Measurements from ENCODE around the gene RGL2. TPM values are rescaled to one million over a fixed set of nuclear protein-coding genes. Genes with fewer than 3 reads are reported as not detected.
A peak's percentile ranks its signal among the peaks of the same experiment; 100 is the strongest.

Gene RGL2
- total and polyA plus RNA-seq, 2 of the 13 experiments (the other 11 are each of a cell fraction or from before 2014, with no cell fraction given): 22.9 to 47.4 TPM

- TF ChIP-seq HMGXB4 (CRISPR knock-in tag; IDR thresholded peaks at IDR 0.05; ENCODE audit: borderline replicate concordance in 1 of 2, low read depth in 1 of 2) (no peak), ZNF737 (CRISPR knock-in tag; IDR thresholded peaks at IDR 0.05; ENCODE audit: borderline replicate concordance) (no peak), ZSCAN25 (CRISPR knock-in tag; IDR thresholded peaks at IDR 0.05) (no peak), ZBTB7A (CRISPR knock-in tag; IDR thresholded peaks at IDR 0.05) (peak; percentile 58; the same call in 1 of the 2 replicates), KIAA2018 (CRISPR knock-in tag; IDR thresholded peaks at IDR 0.05; ENCODE audit: borderline replicate concordance) (no peak), RARA (CRISPR knock-in tag; IDR thresholded peaks at IDR 0.05) (no peak), ATF7-NPFF (CRISPR knock-in tag; IDR thresholded peaks at IDR 0.05; ENCODE audit: low read depth) (no peak), ZNF687 (CRISPR knock-in tag; IDR thresholded peaks at IDR 0.05) (peak; percentile 37), ATF6 (CRISPR knock-in tag; conservative IDR thresholded peaks at IDR 0.05) (no peak), ARNTL (CRISPR knock-in tag; IDR thresholded peaks at IDR 0.05) (no peak), AKAP8 (CRISPR knock-in tag; IDR thresholded peaks at IDR 0.05) (peak; percentile 84; the same call in 1 of the 2 replicates)
These were observed 20.9 kb downstream of the RGL2 start (continued) for GRCh38 chr6:33277663-33278391.

Data from HepG2 (cell line).